ENCODE data around the gene KLKB1.

KLKB1 gene

GRCh38 chr4:186227221-186227620 is at the start of gene KLKB1:
Gene KLKB1, plus strand, starts transcription at chr4:186227507. Its CDS starts 689 bp downstream, at chr4:186228196.
- TF ChIP-seq CTCF (IDR thresholded peaks at IDR 0.05; ENCODE audit: low read depth, low read length) = no peak
- no peak within 1 kb of the TSS for H3K4me3 ChIP-seq (ENCODE audit: low read depth, low read length)

GRCh38 chr4:186188107-186188506 is 39.2 kb upstream of the KLKB1 start:
- TF ChIP-seq CTCF (IDR thresholded peaks at IDR 0.05; ENCODE audit: low read depth, low read length) = no peak

GRCh38 chr4:186189656-186190055 is 37.7 kb upstream of the KLKB1 start:
- no peak for TF ChIP-seq CTCF (IDR thresholded peaks at IDR 0.05; ENCODE audit: low read depth, low read length)
- H3K4me3 ChIP-seq (ENCODE audit: low read depth, low read length) = no peak overlapping the region

More at GRCh38 chr4:186188107-186188506, 39.2 kb upstream of the KLKB1 start:
- no peak overlapping the region for H3K4me3 ChIP-seq (ENCODE audit: low read depth, low read length)

- TF ChIP-seq CTCF (IDR thresholded peaks at IDR 0.05; ENCODE audit: low read depth, low read length) = no peak
- peak overlapping the region; percentile 82 for H3K4me3 ChIP-seq (ENCODE audit: low read depth, low read length)
Observed at GRCh38 chr4:186190581-186191199, 36.6 kb upstream of the KLKB1 start.

- no peak for TF ChIP-seq CTCF (IDR thresholded peaks at IDR 0.05; ENCODE audit: low read depth, low read length)
- peak within 1 kb of the TSS; percentile 82 for H3K4me3 ChIP-seq (ENCODE audit: low read depth, low read length)
Observed at GRCh38 chr4:186191200-186192065, 35.9 kb upstream of the KLKB1 start, which contains the start of gene CYP4V2. Gene CYP4V2, plus strand, starts transcription at chr4:186191567. Its CDS starts 257 bp downstream, at chr4:186191824.

GRCh38 chr4:186192066-186192612 is 35.2 kb upstream of the KLKB1 start:
- no peak for TF ChIP-seq CTCF (IDR thresholded peaks at IDR 0.05; ENCODE audit: low read depth, low read length)
- H3K4me3 ChIP-seq (ENCODE audit: low read depth, low read length) = peak overlapping the region; percentile 82

Measured in WI38 (cell line).